ENCODE measurements around the gene PCP4L1.
"Not testable (repeated sequence)": the region's sequence is repeated elsewhere in the genome, so short reads cannot be mapped to it uniquely, and the experiment has no call there.

Gene PCP4L1

GRCh38 chr1:161229896-161230295 is 28.6 kb upstream of the PCP4L1 start:
- no peak for DNase-seq (ENCODE audit: low read depth)

- DNase-seq (ENCODE audit: low read depth), result no peak
Measured at GRCh38 chr1:161230762-161231161, 27.8 kb upstream of the PCP4L1 start.

- no peak for DNase-seq (ENCODE audit: low read depth)
Measured at GRCh38 chr1:161233102-161233501, 25.4 kb upstream of the PCP4L1 start.

- DNase-seq (ENCODE audit: low read depth), result no peak
Measured at GRCh38 chr1:161235957-161236775, 22.4 kb upstream of the PCP4L1 start.

- no peak for DNase-seq (ENCODE audit: low read depth)
Measured at GRCh38 chr1:161238039-161238473, 20.5 kb upstream of the PCP4L1 start, which contains the start of gene NR1I3. Gene NR1I3 (minus strand): TSS chr1:161238203. CDS start chr1:161236565, 1,638 bp downstream.

- no peak for DNase-seq (ENCODE audit: low read depth)
Measured at GRCh38 chr1:161241682-161242081, 16.9 kb upstream of the PCP4L1 start.

- no peak for DNase-seq (ENCODE audit: low read depth)
Measured at GRCh38 chr1:161242313-161242712, 16.2 kb upstream of the PCP4L1 start.

GRCh38 chr1:161244888-161245287 is 13.7 kb upstream of the PCP4L1 start:
- DNase-seq (ENCODE audit: low read depth), result no peak

GRCh38 chr1:161250100-161250499 is 8.4 kb upstream of the PCP4L1 start:
- DNase-seq (ENCODE audit: low read depth), result not testable (repeated sequence)

- DNase-seq (ENCODE audit: low read depth), result no peak
Measured at GRCh38 chr1:161250829-161251228, 7.7 kb upstream of the PCP4L1 start.

GRCh38 chr1:161251579-161251978 is 7.0 kb upstream of the PCP4L1 start:
- no peak for DNase-seq (ENCODE audit: low read depth)

- not testable (repeated sequence) for DNase-seq (ENCODE audit: low read depth)
Measured at GRCh38 chr1:161255302-161255701, 3.2 kb upstream of the PCP4L1 start.

GRCh38 chr1:161255955-161256520 is 2.5 kb upstream of the PCP4L1 start:
- DNase-seq (ENCODE audit: low read depth), result not testable (repeated sequence)

- not testable (repeated sequence) for DNase-seq (ENCODE audit: low read depth)
Measured at GRCh38 chr1:161257109-161257508, 1.4 kb upstream of the PCP4L1 start.

- no peak for DNase-seq (ENCODE audit: low read depth)
Measured at GRCh38 chr1:161259345-161259702, 779 bp downstream of the PCP4L1 start.

GRCh38 chr1:161259765-161260164 is 1.2 kb downstream of the PCP4L1 start:
- DNase-seq (ENCODE audit: low read depth), result no peak

GRCh38 chr1:161260376-161261260 is 2.1 kb downstream of the PCP4L1 start:
- DNase-seq (ENCODE audit: low read depth), result no peak

GRCh38 chr1:161261261-161262235 is 3.0 kb downstream of the PCP4L1 start:
- no peak for DNase-seq (ENCODE audit: low read depth)

GRCh38 chr1:161265305-161265704 is 6.8 kb downstream of the PCP4L1 start:
- DNase-seq (ENCODE audit: low read depth), result no peak

GRCh38 chr1:161266202-161266601 is 7.7 kb downstream of the PCP4L1 start:
- no peak for DNase-seq (ENCODE audit: low read depth)

GRCh38 chr1:161266836-161267235 is 8.3 kb downstream of the PCP4L1 start:
- no peak for DNase-seq (ENCODE audit: low read depth)

Data from GM04504 (cell line).